ENCODE measurements around the gene NTM.
"Not testable (repeated sequence)": the region's sequence is repeated elsewhere in the genome, so short reads cannot be mapped to it uniquely, and the experiment has no call there.

NTM gene

DNA sequence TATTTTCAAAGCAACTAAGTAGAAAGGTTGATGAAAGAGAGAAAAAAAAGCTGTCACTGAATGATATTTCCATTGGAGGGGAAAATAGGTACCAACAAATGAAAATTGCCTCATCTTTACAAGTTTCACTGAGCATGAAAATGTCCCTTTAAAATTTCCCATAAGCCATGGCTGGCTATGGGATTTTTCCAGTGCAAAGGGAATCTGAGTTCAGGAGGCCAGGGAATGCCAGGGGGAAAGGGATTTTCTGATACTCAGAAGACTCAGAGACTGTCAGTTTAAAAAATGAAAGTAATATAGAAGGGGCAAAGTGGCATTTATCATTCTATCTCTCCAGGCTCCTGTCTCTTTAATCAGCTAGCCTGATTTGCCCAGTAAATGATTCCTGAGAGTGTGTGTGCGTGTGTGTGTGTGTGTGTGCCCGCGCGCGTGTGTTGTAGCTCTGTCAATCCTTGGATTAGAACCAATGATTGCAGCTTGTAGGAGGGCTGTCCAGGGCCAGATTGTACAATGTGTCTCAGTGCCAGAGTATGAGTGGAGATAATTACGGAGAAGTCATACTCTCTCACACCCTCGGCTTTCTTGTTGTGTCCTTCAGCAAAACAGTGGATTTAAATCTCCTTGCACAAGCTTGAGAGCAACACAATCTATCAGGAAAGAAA is at the start of gene NTM:
Gene NTM, plus strand, starts transcription at position 526 of the 662 bp plus-strand sequence.
- no peak for DNase-seq (ENCODE audit: low read depth)

DNA sequence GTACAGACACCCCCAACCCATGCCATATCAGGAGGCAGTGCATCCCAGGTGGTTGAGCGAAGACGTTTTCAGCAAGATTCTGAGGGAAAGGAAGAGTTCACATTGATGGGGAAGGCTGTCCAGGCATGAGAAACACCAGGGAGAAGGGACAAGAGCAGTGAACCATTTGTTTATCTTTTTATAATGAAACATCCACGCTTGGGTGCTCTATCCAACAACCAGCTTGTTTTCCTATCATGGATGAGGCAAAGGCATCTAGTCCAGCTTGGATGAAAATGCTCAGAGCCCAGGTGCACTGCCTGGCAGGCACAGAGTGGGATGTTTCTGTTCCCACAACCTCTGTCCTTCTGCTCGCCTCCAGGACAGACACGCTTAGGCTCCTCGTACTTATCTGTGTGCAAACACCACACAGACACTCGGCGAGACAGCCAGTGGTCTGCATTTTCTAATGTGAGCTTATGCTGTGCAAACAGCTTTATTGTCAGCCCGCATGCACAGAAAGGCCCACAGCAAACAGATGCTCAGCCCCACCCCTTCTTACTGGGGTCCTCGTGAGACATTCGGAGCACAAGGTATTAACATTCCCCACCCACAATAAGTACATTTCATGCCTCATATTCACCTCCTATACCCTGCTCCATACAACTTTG is 45.4 kb upstream of the NTM start:
- no peak for DNase-seq (ENCODE audit: low read depth)

DNA sequence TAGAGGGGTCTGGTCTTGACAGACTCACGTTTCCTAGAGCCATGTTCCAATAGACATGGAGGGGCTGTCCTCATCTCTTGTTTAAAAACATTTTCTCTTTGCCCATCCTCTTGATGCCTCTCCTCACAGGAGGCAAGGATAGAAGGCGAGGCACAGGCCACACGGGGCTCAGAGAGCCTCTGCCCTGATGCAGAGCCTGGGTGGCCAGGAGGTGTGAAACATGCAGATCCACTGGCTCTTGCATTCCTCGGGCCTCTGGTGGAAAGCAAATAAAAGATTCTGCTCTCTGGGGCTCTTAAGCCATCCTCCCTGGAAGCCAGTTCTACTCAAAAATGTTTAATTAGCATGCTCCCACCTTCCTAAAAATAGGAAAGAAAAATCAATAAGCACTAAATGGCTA is 43.6 kb upstream of the NTM start:
- no peak for DNase-seq (ENCODE audit: low read depth)

DNA sequence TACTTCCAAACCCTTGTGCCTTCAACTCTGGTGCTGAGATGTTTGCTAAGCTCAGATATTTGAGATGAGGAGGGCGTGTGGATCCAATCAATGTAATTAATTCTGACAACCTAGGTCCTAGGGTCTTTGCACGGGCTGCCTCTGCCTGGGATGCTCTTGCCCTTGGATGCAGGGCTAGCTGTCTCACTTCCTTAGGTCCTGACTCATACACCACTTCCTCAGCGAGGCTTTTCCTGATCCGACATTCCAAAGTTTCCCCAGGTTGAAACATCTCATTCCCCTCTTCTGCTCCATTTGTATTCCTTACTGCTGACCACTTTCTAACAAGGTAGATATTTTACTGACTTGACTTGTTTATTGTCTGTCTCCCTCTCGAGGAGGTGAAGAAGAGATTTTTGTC is 43.0 kb upstream of the NTM start:
- no peak for DNase-seq (ENCODE audit: low read depth)

DNA sequence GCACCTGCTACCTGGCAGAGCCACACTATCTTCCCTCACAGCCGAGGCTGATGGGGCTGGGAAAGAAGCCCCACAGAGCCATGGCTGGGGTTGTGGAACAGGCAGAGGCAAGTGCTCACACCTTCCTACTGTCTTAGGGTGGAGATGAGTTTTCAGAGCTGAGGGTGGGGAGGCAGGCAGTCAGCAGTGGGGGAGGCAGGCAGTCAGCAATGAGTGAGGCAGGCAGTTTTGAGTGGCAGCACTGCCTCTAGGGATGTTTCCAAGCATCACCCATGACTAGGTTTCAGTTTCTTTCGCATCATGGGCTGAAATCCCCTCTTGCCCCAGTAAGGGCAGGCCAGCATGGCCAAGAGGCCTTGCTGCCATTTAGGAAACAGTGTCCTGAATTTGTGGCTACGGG is 41.6 kb upstream of the NTM start:
- DNase-seq (ENCODE audit: low read depth) = no peak

DNA sequence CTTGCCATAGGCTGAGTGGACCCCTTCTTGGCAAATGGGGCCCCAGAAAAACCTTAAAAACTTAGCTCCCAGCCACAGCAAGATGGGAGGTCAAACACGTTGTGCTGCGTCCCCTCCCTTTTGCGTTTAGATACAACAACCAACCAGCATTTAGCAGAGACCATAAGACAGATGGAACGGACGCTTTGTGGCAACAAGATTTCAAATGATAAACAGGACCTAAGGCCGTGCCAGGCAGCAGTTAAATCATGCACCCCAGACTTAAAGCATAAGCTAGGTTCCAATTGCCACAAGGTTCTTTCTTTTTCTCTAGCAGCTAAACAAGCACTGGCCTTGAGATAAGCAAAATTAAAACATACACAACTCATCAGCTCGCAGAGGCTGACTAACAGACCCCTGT is 39.4 kb upstream of the NTM start:
- no peak for DNase-seq (ENCODE audit: low read depth)

DNA sequence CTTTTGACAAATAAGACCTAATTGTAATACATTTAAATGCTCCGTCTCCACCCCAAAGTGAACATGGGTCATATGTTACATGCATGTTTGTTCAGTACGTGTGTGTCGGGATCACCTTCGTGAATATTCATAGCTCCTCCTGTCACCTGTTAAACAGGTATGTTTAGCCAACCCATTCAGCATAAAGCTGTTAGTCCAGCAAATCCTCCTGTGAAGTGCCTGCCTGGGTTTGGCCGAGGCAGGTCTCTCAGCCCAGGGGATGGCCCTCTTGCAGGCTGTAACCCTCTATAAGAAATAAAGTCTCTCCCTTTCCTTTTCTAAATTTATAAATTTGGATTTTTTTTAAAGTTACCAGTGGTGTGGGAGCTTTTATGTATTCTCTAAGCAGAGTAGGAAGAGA is 38.9 kb upstream of the NTM start:
- DNase-seq (ENCODE audit: low read depth) = no peak

DNA sequence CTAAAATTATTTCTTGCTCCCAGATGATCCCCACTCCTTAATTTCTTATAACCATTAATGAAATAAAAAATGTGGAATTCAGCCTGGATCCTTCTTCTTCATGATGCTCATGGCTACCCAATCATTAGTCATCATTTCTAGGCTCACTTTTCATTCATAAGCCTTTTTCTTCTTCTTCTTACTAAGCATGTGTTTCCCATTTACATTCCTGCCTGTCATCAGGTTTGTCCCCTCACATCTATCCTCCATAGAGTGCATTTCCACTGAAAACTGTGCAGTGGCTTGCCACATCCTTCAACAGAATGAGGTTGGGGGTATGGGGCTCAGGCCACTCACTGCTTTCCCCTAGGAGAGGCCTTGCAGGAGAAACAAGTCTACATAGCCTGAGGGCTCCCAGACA is 35.8 kb upstream of the NTM start:
- DNase-seq (ENCODE audit: low read depth) = no peak

DNA sequence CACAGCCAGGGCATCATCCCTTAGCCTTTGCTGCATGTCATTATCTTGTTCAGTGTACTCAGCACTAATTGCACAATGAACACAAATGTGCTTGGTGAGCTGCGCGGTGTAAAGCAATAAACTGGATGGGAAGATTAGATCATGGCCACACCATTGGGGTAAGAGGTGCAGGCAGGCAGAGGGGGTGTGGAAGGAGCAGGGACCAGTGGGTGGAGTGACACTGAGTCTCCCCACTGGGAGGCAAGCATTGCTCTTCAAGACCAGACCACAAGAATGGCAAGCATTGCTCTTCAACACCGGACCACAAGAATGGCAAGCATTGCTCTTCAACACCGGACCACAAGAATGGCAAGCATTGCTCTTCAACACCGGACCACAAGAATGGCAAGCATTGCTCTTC is 28.5 kb upstream of the NTM start:
- DNase-seq (ENCODE audit: low read depth) = not testable (repeated sequence)

DNA sequence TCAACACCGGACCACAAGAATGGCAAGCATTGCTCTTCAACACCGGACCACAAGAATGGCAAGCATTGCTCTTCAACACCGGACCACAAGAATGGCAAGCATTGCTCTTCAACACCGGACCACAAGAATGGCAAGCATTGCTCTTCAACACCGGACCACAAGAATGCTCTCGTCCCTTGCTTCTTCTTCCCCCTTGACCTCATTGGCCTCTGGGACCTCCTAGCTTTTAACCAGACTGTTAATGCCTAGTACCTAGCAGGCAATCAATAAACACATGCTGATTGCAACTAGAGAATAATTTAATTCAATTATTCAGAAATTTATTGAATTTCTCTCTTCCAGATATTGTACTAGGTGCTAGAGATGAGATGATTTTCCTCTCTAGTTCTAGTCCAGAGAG is 28.0 kb upstream of the NTM start:
- DNase-seq (ENCODE audit: low read depth) = not testable (repeated sequence)

DNA sequence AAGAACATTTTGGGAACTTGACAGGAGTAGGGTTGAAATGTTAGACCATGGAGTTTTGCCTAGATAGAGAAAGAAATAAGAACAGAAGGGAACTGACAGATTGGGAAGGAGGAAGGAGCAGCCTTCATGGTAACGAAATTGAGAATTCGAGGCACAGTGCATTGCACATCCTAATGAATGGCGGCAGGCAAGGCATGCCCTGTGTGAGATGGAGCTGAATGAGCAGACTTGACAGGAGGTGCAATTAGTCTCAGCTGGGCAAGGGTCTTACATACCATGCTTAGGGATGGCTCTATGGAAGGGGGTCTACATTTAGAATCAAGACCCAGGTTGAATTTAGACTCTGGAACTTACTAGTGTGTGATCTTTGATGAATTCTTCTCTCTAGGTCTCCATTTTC is 25.0 kb upstream of the NTM start:
- DNase-seq (ENCODE audit: low read depth) = no peak

DNA sequence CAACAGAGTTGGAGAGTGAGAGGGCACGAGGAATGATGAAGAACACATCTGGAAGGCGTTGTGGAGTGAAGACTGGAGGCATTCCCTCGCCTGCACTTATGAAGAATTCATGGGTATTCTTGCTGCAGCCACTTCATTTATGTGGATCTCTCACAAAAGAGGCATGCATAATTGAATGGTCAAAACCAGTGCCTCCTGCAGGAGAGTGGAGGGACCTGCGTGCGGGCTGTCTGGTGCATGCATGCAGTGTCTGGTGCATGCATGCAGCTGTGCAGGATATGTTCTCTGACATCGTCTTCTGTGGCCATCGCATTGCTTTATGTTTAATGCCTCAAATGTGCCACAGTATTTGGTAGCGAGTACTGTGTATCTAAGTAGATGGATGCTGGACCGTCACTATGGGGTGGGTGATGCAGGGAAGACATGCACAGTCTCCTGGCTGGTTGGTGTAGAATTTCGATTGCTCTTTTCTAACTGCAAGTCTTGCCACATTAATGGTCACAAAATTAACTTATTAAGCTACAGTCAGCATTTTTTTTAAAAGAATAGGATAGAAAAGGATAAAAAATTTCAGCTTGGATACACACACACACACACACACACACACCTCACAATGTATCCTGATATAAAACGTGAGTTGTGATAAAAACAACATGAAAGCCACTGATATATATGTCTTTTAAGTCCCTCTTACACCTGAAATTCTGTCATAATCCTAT is 20.9 kb upstream of the NTM start:
- no peak for DNase-seq (ENCODE audit: low read depth)

DNA sequence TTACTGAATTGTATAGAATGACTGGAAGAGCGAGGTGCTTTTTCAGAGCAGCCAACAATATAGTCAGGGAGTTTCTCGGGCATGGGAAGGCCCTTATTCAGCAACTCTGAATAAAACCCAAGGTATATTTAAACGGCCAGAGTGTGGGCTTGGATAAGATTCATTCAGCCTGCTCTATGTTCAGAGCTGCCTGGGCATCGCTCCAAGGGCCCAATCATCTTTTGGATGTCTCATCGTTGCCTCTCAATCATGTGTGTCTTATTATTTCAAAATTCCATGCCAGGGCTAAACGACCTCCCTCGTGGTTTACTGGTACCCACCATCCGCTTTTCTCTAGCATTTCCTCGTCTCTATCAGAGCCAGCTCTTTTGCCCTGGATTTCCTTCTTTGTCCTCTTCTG is 19.5 kb upstream of the NTM start:
- DNase-seq (ENCODE audit: low read depth) = no peak

DNA sequence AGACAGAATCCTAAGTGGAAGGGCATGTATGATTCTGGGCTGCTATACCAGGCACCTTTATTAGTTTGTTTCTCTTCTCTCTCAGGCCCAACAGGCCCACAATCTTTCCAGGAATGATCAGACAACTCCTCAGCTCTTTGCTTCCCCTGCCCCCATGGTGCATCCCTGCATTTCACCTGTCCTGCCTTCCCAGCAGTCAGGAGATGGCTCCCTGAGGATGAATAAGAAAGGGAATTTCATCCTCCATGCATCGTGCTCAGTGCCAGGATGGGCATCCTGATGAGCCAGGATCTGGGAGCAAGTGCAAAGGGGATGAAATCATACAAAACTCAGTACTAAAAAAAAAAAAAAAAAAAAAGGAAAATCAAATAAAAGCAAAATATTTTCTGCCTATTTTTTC is 18.6 kb upstream of the NTM start:
- DNase-seq (ENCODE audit: low read depth) = no peak

DNA sequence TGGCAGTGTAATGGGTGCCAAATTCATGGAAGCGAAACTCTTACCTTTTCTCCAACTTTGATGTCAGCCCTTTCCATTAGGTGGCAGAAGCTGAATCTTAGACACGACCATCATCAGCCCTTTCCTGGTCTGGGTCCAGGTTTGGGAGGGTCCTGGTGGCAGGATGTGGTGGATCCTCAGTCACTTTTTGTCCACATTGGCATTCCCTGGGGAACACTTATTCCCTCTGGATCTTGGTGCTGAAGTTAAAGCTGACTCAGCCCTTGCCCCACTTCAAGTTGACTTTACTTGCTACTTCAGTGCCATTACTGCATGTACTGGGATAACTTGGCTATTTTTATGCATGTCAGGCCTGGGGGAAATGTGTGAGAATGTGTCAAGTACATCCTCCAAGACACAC is 16.6 kb upstream of the NTM start:
- DNase-seq (ENCODE audit: low read depth) = no peak

DNA sequence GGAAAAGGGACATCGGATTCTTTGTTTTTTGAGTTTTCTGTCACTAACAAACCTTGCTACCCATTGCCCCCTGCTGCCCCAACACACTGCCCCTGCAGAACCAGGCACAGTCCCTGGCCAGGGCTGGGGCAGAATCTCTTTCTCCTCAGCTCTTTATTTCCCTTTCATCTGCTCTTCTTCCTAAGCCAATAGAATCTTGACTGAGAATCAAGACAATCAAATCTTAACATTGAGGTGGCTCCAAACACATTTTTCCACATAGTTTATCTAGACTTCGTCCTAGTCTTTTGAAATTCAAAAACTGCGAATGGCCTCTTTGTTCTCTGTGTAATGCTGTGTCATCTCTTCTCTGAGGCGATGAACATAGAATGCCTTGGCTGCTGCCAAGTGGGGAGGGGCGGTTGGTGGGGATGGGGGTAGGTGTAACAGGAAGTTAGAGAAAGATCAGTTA is 16.1 kb upstream of the NTM start:
- no peak for DNase-seq (ENCODE audit: low read depth)

DNA sequence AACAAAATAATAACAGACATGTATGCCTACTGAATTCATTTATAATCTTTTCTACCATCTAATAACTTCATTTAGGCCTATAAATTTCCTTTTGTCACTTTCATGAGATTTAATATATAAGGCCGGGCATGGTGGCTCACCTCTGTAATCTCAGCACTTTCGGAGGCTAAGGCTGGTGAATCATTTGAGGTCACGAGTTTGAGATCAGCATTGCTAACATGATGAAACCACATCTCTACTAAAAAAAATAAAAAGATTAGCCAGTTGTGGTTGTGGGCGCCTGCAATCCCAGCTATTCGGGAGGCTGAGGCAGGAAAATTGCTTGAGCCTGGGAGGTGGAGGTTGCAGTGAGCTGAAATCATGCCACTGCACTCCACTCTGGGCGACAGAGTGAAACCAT is 14.2 kb upstream of the NTM start:
- no peak for DNase-seq (ENCODE audit: low read depth)

DNA sequence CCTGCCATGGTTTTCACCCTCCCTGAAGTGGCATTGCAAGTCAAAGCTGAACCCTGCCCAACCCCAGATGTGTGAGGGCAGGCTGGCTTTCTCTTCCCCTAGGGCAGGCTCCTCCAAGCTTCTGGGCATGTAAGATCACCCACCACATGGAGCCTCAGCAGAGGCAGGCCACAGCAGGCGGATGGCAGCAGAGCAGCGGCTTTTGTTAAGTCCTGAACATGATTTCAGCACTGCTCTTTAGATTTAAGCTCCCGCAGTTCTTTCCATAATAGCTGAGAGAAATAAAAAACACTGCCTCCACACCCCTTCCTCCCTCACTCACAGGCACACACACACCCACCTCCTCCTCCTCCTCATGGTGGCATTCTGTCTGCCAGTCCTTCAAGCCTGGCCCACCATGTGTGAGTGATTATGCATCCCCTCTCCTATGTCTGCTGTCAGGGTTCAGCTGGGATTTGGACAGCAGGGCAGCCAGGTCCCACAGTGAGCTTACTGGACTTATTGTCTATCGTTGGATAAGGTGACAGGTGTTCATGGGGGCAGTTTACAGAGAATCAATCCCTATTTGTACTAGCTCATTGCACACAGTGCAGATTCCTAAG is 5.0 kb upstream of the NTM start:
- DNase-seq (ENCODE audit: low read depth) = no peak

DNA sequence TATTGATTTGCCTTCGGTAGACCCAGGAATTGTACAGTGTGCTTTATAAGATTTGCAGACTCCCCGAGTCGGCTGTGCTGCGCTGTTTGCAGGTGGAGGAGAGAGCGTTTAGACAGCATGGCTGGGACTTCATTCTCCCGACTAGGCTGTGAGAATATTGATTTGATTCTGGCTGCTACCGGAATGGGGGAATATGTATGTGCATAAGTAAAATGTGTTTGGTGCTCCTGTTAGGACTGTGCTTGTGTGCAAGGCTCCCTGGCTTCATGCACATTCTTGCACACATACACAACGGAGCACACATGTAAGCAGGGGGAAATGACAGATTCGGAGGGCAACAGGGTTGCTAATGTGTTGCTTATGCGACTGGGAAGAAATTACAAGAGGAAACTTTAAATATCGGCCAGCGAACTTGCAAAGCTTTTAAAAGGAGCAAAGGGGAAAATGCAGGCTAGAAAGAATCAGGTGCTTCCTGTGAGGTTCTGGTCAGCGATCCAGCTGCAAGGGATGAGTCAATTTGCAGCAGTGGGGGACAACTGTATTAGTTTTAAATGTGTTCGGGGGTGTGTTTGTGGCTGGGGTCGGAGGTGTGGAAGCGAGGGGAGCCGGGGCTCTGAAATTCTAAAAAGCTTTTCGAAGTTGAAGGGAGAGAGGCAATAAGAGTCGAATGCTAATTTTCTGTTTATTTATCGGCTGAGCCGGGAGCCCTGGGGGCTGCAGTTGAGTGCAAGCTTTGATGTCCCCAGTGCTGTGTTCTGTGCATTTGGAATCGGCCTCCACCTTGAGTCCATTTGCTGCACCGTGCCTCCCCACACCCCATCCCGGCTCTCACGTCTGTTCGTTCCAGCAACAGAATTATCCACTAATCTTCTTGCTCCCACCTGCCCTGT is 731 bp downstream of the NTM start:
- no peak for DNase-seq (ENCODE audit: low read depth)

DNA sequence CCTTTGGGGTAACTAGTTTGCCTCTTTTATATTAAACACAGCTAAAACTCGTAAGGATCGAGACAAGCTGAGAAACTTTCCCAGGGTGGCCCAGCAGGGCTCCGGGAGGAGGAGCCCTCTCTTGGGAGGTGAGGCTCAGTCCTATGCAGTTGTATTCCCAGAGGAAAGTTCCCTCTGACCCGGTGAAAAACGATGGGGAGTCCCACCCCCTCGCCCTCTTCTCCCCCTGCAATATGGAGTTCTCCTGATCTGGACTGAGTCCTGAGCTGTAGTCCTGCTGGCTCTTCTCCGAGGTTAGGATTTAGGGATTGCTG is 1.3 kb downstream of the NTM start:
- no peak for DNase-seq (ENCODE audit: low read depth)

DNA sequence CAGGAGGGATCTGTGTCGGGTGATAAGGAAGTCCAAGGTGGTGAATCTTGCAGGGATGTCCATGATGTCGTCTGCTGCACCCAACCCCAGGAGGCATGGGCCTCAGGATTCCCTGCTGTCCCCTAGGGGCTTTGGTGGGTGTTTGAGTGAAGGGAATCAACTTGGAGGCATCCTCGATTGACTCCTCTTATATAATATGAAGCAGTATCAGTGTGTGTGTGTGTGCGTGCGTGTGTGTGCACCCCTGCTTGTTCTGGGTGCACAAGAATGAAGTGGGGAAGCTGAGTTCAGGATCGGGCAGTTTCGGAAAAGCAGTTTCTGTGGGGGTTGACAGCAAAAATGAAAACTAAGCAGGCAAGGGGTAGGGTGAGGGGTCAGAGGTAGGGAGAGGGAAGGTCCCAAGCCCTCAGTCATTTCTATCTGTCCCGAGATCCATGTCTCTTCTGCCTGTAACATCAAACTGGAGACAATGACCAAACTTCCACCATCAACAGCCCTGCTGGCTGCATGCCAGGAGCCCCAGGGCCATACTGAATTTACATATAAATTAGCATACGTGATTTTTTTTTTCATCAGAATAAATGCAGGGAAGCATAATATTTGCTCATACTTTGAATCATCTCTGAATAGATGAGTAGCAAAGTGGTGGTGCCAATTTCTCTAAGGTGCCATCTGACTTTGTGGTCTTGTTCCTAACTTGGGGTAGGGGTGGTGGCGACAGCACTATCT is 2.0 kb downstream of the NTM start:
- no peak for DNase-seq (ENCODE audit: low read depth)

Data from stimulated activated CD8-positive, alpha-beta memory T cell treated with anti-CD3 and anti-CD28 coated beads, Interleukin-15, amount 100 ng/mL, for 24 hours (primary cell).